Measurements from ENCODE around the gene AOAH. TPM values are rescaled to one million over a fixed set of nuclear protein-coding genes. Genes with fewer than 3 reads are reported as not detected.

The AOAH gene
- polyA plus RNA-seq, 5 donors: 4.4 to 7.6 (median 4.8) TPM

GRCh38 chr7:36633377-36633776 lies 90.9 kb downstream of the AOAH start:
- DNase-seq: no peak

GRCh38 chr7:36630112-36630650 lies 94.1 kb downstream of the AOAH start:
- no peak for DNase-seq

DNA sequence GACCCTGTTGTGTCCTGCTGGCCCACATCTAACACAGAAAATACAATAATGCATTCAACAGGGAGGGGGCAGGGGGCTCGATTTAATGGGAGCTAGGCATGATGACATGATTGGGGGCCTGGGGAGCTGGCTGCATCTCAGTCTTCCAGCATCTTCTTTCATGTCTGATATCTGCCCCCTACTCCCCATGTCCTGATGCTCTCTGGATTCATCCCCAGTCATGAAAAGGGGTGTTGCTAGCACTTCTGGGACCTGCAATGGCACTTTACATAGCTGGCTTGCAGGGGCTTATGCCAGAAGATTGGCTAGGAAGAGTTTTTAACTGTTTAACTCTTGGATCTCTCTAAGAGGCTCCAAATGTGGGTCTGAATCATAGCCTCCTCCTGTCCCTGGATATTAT lies 94.9 kb downstream of the AOAH start:
- DNase-seq: no peak

- no peak for DNase-seq
Measured at GRCh38 chr7:36627836-36628235, 96.5 kb downstream of the AOAH start.

DNA sequence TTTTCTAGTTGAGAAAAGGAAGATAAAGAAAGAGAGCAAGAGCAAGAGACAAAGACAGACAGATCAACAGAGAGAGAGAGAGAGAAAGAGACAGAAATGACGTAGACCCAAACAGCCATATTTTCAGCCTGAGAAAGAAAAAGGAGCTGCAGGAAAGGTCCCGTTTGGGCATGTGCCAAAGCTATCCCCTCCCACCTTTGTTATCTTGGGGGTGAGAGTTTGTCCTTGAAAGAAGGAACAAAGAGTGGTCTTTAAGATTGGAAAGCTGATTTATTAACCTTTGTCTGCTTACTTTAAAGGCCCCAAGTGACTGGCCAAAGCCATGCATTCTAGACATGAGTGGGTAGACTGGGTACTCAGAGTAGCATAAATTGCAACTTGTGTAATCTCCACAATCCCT lies 98.2 kb downstream of the AOAH start:
- DNase-seq: no peak

DNA sequence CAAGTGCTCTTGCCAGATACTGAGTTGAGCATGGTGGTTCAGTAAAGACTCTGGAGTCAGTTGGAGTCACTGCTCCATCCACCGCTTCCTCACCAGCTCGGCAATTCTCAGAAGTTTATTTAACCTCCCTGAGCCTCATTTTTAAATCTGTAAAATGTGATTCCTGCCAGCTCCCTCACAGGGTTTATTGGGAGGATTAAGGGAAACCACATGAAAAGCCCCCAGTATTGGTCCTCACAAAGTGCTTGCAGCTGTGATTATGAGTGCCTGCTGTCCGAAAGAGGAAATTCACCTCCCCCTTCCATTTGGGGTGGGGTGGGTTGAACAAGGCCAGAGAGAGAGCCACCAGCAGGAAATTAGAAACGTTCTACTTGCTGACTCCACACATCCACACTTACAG lies 99.0 kb downstream of the AOAH start:
- no peak for DNase-seq

DNA sequence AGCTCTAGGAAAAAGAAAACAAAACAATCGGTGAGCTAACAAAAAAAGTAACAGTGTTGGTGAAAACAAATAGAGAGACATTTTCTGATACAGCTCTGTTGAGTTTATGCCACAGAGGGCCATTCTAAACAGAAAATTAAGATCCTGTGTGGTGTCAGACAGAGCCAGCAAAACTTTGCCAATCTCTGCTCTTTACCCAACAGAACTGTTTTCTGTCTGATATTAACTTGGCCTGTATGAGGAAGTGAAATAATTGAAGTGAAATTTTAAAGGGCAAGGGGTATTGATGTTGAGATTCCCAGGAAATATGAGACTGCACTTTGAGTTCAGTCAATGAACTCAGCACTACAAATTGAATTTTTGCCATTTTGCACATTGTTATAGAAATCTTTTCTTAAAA lies 101.0 kb downstream of the AOAH start:
- no peak for DNase-seq

DNA sequence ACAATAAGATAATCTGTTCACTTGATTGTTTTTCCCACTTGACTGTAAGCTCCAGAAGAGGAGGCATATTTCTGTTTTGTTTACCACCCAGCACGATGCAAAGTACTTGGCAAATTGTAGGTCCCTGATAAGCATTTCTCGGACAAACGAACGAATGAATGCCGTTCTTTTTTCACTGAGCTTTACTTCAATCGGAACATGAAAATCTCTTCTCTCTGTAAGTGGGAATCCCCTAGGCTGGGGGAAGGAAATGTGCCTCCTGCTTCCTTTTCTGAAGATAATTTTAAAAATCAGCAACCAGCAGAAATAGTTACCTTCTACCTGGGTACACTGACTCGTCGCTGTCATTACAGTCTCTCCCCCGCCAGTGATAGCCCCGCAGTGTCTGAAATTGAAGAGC lies 102.9 kb downstream of the AOAH start:
- DNase-seq: no peak

DNA sequence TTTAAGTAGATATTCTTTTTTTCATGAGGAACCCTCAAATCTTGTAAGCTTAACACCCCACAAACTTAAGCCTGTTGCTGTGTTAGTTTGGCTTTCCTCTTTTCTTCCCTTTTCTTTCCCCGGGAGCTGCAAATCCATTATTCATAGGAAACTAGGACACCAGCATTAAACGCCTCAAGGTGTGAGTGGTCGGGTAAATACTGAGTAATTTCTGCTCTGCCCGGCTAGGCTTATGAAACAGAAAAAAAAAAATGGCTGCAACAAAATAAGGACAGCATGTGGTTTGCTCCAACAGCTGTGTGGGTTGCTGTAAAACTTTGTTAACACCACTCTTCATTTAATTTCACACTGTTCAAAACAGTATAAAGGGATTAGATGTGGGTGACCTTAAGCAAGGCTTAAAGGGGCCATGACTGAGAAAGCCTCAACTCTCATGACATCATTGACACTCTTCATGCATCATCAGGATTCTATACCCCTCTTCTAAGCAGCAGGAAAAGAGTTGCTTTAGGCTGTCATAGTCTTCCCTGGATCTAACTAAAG lies 104.1 kb downstream of the AOAH start:
- no peak for DNase-seq

DNA sequence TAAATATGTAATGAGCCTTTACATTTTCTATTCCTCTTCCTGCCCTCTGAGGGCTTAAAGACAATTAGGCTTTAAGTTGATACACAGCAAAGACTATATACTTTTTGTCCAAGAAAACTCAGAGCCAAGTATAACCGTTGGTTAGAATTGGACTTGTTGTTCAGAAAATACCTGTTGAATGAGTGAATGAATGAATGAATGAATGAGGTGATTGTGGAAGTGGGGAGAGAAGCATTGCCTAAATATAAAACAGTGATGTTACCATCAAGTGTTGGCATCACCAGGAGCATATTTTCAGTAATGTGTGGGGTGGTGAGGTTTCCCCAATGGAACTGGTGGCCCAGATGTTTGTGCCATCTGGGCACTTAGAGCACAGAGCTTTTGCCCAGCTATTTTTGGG lies 106.9 kb downstream of the AOAH start:
- DNase-seq: no peak

GRCh38 chr7:36615852-36616540 lies 108.3 kb downstream of the AOAH start:
- no peak for DNase-seq

GRCh38 chr7:36614959-36615358 lies 109.3 kb downstream of the AOAH start:
- no peak for DNase-seq

GRCh38 chr7:36613031-36613614 lies 111.2 kb downstream of the AOAH start:
- no peak for DNase-seq

DNA sequence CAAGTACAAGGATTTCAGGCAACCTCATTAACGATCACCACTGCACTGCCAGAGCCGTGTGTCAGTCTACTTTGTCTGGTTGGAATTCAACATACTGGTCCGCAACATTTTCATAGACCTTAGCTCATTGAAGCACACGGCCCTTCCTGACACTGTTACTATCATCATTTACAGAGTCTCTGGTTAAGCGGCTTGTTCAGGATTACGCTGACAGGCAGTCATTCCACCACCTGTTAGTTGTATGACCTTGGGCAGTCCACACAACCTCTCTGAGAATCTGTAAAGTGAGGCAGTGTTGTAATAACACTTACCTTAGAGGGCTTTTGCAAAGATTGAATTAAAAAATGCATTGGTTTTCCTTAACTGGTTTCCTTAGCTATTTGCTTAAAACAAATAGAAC lies 112.6 kb downstream of the AOAH start:
- no peak for DNase-seq

GRCh38 chr7:36607721-36608095 lies 116.6 kb downstream of the AOAH start:
- DNase-seq: peak; percentile 52 to 54

DNA sequence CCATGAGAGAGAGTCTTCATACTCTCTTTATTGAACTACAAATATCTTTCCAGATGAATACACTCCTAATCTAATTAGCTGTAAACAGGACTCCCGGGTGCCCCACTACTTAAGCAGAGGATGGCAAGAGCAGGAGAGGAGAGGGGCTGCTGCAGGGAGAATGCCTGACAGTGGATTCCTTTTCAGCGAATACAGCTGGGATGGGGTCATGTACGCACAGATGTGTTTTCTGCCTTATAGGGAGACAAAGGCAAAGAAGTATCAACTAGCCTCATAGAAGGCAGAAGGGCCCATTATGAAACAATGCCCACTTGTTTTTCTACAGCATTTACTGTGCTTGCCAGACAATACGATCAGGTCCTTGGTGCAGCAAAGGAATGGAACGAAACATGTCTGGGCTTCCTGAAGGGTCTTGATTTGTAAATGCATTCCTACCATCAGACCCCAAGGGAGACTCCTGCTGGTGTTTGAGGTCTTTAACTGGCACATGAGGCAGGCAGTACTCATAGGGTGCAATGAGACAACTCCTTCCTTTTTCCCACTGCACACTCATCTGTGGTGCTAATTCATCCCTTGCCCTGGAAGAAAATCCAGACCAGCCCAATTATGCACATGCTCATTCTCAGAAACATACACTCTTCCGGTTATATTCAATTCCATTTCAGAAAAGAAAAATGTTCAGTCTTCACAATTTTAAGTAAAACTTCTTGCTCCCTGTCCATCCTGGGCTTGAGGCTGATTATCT lies 117.1 kb downstream of the AOAH start:
- DNase-seq: no peak

DNA sequence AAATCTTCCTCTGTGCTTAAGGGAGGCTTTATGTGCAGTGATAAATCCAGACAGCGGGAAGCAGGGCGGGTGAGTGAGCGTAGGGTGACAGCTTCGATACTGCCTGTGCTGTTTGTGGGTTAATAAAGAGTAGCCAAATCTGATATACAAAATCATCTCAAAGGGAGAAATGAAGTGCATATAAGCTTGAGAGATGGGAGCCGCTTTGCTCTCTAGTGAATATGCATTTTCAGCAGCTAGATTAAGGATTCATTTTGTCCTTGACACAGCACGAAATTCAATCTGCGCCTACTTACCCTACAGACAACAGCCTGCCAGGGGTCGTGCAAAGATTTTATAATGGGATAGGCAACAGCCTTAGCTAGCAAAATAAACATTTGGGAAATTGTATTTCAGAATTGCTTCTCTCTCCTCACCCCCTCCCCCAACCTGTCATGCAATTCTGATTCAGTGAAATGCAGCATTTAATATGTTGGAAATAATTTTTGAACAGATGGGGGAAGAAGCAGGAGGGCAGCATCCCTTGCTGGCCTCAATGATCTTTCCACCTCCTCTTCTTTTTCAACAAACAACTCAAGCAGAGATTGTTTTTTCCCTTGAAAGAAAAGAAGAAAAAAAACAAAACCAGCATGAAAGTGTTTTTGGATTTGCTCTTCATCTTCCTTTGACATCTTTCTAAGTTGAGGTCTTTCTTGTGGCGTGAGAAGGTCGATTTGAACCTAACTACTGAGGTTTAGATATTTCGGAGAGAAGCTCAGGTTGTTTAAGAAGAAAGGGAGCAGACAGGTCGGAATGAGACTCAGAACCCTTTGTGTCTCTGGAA lies 117.9 kb downstream of the AOAH start:
- DNase-seq: no peak

GRCh38 chr7:36605261-36606051 lies 118.8 kb downstream of the AOAH start:
- DNase-seq: no peak

DNA sequence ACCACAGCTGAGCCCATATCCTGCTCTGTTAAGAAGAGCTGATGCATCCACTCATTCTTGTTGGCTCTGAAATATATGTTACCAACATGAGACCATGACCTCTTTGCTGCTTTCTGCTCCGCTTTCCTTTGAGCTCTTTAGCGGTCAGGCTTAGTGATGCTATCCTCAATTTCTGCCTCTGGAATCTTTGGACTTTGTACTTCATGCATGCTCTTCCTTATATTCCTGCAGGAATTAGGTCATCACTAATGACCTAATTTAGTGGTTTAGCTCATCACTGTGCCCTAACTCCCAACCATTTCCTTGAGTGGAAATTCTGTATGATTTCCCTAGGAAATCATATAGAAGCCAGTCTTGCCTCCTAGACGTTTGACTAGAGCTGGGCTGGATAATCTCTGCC lies 119.5 kb downstream of the AOAH start:
- no peak for DNase-seq

GRCh38 chr7:36602934-36603887 lies 121.1 kb downstream of the AOAH start:
- DNase-seq: no peak
